GM19468 (cell line): ENCODE results near the gene ADAMTS10.
"Not testable (repeated sequence)": the region's sequence is repeated elsewhere in the genome, so short reads cannot be mapped to it uniquely, and the experiment has no call there.

ENCODE experiments used
- ATAC-seq: cut with Tn5 transposase; IDR thresholded peaks from one replicate; pipeline ENCODE4 v1.9.1; 2021; ENCODE audit warnings: mild to moderate bottlenecking, moderate library complexity, moderate number of reproducible peaks; ENCODE audit not compliant: unreplicated experiment; ENCODE audit errors: extremely low read depth

Gene ADAMTS10

DNA sequence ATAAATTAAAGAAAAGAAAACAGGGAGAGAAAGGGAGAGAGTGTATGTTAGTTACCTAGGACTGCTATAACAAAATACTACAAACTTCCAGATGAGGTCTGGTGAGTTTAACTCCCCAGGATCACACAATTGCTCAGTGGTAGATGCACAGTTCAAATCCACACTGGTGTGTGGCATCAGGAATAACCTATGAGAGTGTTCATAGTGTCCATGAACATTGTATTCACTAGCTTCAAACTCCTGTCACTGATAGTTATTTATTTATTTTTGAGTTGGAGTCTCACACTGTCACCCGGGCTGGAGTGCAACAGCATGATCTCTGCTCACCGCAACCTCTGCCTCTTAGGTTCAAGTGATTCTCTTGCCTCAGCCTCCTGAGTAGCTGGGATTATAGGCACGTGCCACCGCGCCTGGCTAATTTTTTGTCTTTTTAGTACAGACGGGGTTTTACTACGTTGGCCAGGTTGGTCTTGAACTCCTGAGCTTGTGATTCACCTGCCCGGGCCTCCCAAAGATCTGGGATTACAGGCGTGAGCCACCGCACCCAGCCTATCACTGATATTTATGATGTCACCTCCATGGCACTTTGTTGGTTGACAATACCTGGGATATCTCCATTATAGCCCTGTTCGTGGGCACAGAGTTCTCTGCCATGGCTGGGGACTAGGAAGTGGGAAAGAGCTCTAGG lies 19.6 kb upstream of the ADAMTS10 start, which contains the start of gene NFILZ:
TSS of gene NFILZ (plus strand) at position 638 of the 688 bp plus-strand sequence. CDS start 46,133 bp downstream, outside the sequence.
- no peak for ATAC-seq

GRCh38 chr19:8629184-8629583 lies 18.7 kb upstream of the ADAMTS10 start:
- ATAC-seq: no peak

DNA sequence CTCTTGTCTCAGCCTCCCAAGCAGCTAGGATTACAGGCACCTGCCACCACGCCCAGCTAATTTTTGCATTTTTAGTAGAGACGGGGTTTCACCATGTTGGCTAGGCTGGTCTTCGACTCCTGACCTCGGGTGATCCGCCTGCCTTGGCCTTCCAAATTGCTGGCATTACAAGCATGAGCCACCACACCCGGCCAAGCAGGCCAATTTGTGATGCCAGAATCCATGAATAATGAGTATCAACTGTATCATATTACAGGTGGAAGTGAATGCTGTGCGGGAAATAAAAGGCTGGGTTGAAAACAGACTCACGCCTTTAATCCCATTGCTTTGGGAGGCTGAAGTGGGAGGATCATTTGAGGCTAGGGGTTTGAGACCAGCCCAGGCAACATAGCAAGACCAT lies 16.3 kb upstream of the ADAMTS10 start:
- no peak for ATAC-seq

GRCh38 chr19:8622886-8623285 lies 12.4 kb upstream of the ADAMTS10 start:
- ATAC-seq: not testable (repeated sequence)

GRCh38 chr19:8618751-8619150 lies 8.2 kb upstream of the ADAMTS10 start:
- ATAC-seq: no peak

DNA sequence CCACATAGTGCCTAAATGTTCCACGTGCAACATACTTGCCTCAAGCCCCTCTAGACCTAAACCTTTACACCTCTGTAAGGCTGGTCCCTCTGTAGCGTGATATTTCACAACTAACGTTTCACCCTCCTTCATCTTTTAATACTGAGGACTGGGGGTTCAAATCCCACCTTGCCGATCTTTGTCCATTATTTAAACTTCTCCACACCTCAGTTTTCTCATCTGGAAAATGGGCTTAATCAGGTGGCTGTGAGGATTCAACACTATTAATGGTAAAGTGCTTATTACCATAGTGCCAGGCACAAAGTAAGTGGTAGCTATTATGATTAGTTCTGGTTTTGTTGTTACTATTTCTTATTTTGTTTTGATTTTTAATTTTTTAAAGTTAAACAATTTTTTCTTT lies 7.5 kb upstream of the ADAMTS10 start:
- ATAC-seq: no peak

GRCh38 chr19:8617325-8617724 lies 6.8 kb upstream of the ADAMTS10 start:
- not testable (repeated sequence) for ATAC-seq

- no peak for ATAC-seq
Measured at GRCh38 chr19:8616861-8617260, 6.3 kb upstream of the ADAMTS10 start.

GRCh38 chr19:8615813-8616596 lies 5.5 kb upstream of the ADAMTS10 start:
- no peak for ATAC-seq

DNA sequence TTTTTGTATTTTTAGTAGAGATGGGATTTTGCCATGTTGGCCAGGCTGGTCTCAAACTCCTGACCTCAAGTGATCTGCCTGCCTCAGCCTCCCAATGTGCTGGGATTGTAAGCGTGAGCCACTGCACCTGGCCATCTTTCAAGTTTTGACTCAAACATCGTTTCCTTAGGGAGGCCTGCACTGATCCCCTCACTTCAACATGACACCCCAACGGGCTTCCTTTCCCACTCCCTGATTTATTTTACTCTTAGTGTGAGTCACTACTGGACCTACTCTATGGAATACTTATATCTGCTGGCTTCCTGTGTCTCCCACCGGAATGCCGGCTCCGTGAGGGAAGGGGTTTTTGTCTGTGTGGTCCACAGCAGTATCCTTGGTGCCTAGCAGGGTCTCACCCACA lies 4.5 kb upstream of the ADAMTS10 start:
- no peak for ATAC-seq

DNA sequence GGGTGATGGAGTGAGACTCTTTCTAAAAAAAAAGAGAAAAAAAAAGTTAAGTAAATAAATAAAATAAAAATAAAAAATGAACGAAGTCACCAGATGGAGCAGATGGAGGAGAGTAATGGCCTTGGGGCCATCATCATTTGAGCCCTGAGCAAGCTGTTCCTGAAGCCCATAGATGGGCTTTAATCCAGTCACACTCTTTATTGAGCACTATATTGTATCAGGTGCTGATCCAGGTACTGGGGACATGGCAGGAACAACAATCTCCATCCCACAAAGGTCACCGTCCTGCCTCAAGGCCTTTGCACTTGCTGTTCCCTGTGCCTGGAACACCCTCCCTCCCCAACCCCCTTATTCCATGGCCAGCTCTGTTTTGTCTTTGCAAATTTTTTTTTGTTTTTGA lies 3.9 kb upstream of the ADAMTS10 start:
- ATAC-seq: no peak

GRCh38 chr19:8612807-8613171 lies 2.3 kb upstream of the ADAMTS10 start:
- no peak for ATAC-seq

- no peak for ATAC-seq
Measured at GRCh38 chr19:8611877-8612806, 1.6 kb upstream of the ADAMTS10 start.

DNA sequence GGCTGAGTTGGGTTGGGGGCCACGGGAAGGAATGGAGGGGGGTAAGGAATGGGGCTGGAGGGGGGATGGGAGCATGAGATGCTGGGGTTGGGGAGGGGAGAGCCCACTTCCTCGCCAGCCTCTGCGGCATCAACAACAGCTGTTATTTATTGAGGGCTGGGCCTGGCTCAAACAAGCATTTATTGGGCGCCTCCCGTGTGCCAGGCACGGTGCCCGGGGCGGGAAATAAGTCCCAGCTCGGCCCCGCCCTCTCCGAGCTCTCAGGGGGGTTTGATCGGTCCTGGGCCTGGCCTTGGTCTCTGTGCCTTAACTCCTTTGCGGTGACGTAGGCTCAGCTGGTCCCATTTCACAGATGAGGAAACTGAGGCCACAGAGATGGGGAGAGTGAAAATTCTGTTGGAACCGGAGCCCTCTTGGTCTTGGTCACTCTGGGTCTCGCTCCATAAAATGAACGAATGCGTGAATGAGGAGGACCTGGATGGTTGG lies 919 bp upstream of the ADAMTS10 start:
- ATAC-seq: no peak

GRCh38 chr19:8610936-8611300 lies 403 bp upstream of the ADAMTS10 start:
- no peak for ATAC-seq

DNA sequence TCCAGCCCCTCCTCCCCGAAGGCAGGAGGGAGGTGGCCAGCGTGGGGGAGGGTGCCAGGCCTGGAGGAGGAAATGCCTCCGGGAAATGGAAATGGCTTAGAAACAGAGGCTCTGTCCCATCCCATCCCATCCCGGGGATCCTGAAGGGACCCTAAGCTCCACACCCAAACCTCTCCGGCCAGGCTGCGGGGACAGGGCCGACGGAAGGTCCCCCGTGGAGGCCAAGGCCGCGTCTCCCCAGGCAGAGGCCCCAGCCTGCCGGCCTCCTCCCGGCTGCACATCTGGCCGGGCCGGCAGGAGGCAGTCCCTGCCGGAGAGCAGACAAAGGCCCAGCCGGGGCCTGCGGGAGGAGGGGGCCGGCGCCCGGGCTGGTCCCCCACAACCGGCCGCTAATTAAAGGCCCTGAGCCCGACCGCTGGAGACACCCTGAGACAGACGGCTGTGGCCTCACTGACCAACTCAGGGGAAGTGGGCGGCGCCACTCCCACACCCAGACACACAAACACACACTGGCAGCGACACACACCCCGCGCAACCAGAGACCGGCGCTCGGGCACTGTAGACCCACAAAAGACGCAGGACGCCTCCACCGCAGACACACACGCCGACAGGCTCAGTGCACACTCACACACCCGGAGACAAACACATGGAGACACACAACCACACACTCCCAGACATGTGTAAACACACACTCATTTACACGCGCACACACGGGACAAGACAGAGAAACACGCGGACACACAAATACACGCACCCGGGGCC lies 1.1 kb downstream of the ADAMTS10 start:
- ATAC-seq: no peak

DNA sequence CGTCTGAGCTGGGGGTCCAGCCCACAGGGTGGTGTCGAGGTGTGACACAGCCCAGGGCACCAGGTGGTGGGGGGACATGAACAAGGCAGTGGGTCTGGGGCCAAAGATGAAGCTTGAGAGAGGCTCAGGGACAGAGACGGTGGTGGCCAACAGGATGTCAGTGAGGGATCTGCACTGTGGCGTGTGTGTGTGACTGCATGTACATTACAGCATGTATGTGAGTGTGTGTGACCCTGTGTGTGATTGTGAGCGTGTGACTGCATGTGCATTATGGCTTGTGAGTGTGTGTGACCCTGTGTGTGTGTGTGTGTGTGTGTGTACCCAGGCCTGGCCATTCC lies 1.6 kb downstream of the ADAMTS10 start:
- no peak for ATAC-seq

- no peak for ATAC-seq
Measured at GRCh38 chr19:8607386-8607785, 3.1 kb downstream of the ADAMTS10 start.

DNA sequence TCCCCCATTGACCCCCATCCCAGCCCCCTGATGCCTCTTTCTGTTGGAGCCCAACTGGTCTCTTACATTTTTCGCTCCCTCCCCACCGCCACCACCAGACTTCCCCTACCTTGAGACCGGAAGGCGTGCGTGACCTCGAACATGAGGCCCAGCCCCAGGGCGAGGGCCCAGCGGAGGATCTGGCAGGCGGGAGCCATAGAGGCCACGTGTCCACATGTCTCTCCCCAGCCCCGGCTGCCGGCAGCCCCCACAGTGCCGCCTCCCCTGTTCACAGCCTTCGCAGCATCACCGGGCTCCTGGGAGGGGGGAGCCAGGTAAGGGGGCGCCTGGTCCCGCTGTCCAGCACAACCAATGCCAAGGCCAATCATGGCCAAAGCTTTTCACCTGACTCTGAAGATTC lies 5.0 kb downstream of the ADAMTS10 start:
- ATAC-seq: no peak

DNA sequence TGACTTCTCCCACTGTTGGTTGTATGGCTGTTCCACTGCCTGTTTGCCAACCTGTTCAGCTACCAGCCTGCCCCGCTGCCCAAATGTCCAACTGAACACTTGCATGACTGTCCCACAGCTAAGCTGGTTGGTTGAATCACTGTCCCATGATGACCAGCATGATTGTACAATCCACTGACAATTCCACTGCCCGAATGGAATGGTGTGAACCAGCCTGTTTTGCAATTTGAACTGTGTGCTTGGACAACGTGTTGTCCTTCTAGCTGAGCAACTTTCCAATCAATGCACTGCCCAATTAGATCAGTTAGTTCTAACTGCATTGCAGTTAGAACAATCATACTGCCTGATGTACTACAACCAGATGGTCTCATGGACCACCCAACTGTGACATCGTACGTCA lies 8.7 kb downstream of the ADAMTS10 start:
- no peak for ATAC-seq
